ENCODE results near the gene SNAP47. TPM values are rescaled to one million over a fixed set of nuclear protein-coding genes. Genes with fewer than 3 reads are reported as not detected.
A peak's percentile ranks its signal among the peaks of the same experiment; 100 is the strongest.

SNAP47 gene
- total RNA-seq, 1 donor from 2014 or later: 29.6 TPM

DNA sequence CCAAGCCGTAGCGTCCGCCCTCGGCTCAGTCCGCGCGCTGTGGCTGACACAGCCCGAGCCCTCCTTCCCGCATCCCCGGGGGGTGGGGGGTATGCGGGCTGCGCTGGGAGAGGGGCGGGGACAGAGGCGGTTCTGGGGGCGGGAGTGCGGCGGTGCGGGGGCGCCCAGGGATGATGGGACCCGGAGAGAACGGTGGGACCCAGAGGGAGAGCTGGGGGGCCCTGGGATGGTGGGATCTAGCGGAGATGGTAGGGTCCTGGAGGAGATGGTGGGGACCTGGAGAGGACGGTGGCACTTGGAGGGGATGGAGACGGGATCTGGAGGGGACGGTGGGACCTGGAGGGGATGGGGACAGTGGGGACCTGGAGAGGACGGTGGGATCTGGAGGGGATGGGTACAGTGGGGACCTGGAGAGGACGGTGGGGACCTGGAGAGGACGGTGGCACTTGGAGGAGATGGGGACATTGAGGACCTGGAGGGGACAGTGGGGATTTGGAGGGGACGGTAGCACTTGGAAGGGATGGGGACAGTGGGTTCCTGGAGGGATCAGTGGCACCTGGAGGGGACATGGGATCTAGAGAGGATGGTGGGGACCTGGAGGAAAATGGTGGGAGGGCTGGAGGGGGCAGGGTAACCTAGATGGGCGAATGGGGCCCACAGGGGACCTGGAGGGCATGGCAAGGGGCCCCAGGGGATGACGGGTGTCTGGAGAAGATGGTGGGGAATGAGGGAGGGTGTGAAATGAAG, 477 bp downstream of the SNAP47 start:
- peak overlapping the region; percentile 84 for H3K4me3 Mint-ChIP-seq (ENCODE audit: unreplicated experiment)
- peak overlapping the region; percentile 47 for H3K27ac Mint-ChIP-seq (ENCODE audit: unreplicated experiment)
- H3K4me1 Mint-ChIP-seq (ENCODE audit: unreplicated experiment): peaks cover 25% of the 10 kb centered on the region
- no peaks in the 10 kb centered on the region for H3K27me3 Mint-ChIP-seq (ENCODE audit: unreplicated experiment)
- H3K36me3 Mint-ChIP-seq (ENCODE audit: unreplicated experiment): peaks cover 10% of the 10 kb centered on the region
- DNase-seq (ENCODE audit: extremely low spot score, unreplicated experiment): no peak
- TF ChIP-seq, protein P1, sequence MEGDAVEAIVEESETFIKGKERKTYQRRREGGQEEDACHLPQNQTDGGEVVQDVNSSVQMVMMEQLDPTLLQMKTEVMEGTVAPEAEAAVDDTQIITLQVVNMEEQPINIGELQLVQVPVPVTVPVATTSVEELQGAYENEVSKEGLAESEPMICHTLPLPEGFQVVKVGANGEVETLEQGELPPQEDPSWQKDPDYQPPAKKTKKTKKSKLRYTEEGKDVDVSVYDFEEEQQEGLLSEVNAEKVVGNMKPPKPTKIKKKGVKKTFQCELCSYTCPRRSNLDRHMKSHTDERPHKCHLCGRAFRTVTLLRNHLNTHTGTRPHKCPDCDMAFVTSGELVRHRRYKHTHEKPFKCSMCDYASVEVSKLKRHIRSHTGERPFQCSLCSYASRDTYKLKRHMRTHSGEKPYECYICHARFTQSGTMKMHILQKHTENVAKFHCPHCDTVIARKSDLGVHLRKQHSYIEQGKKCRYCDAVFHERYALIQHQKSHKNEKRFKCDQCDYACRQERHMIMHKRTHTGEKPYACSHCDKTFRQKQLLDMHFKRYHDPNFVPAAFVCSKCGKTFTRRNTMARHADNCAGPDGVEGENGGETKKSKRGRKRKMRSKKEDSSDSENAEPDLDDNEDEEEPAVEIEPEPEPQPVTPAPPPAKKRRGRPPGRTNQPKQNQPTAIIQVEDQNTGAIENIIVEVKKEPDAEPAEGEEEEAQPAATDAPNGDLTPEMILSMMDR (IDR thresholded peaks at IDR 0.05): no peak
- no peaks in the 10 kb centered on the region for H3K9me3 Mint-ChIP-seq (ENCODE audit: unreplicated experiment)

DNA sequence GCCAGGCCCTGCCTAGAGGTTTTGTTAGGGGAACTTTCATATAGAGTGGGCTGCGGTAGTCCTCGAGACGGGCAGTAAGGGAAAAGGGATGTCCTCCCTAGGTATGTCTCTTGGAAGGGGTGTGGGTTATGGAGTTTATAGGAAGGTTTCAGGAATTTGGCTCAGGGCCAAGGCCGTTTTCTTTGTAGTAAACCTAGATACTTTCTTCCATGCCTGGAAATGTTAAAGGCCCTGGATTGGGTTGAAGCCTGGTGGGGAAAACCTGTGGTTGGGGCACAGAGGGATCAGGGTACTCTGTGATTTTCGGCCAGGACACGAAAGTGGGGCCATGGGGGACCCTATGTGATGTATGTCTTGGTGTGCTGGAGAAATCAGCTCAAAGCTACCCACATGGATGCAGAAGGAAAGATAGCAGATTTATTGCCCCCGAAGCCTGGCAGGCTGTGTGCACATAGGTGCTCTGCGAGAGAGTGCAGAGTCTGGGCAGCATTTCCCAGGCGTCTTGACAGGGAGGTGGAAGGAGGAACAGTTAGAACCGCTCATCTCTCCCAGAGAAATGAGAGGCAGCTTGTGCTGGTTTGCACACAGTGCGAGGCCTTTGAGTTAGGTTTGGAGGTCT, 1.7 kb downstream of the SNAP47 start:
- H3K4me3 Mint-ChIP-seq (ENCODE audit: unreplicated experiment): peak overlapping the region; percentile 42
- TF ChIP-seq, protein P1 (IDR thresholded peaks at IDR 0.05): no peak

DNA sequence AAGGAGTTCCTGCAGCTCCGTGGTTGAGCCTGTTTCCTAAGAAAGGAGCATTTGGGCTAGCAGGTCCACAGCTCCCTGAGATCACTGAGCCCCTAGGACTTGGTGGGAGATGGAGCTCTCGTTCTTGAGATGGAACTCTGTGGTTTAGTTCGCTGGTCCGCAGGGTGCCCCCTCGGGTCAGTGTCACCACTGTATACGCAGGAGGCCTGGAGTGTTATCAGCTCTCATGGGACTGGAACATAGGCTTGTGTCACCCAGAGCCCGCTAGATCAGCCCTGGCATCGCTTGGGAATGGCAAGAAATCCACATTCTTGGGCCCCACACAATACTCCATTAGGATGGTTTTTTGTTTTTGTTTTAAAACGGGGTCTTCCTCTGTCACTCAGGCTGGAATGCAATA, 3.6 kb downstream of the SNAP47 start:
- DNase-seq (ENCODE audit: extremely low spot score, unreplicated experiment): no peak
- Mint-ChIP-seq H3K27ac (ENCODE audit: unreplicated experiment) (no peak overlapping the region), H3K36me3 (ENCODE audit: unreplicated experiment) (peaks cover 7% of the 10 kb centered on the region), H3K4me3 (ENCODE audit: unreplicated experiment) (no peak overlapping the region), H3K27me3 (ENCODE audit: unreplicated experiment) (no peaks in the 10 kb centered on the region), H3K9me3 (ENCODE audit: unreplicated experiment) (no peaks in the 10 kb centered on the region), H3K4me1 (ENCODE audit: unreplicated experiment) (peaks cover 19% of the 10 kb centered on the region)
- TF ChIP-seq, protein P1 (IDR thresholded peaks at IDR 0.05): no peak

More for the DNA sequence above, 1.7 kb downstream of the SNAP47 start:
- Mint-ChIP-seq H3K27ac (ENCODE audit: unreplicated experiment) (peak overlapping the region; percentile 10), H3K4me1 (ENCODE audit: unreplicated experiment) (peaks cover 25% of the 10 kb centered on the region), H3K9me3 (ENCODE audit: unreplicated experiment) (no peaks in the 10 kb centered on the region), H3K36me3 (ENCODE audit: unreplicated experiment) (peaks cover 8% of the 10 kb centered on the region), H3K27me3 (ENCODE audit: unreplicated experiment) (no peaks in the 10 kb centered on the region)
- DNase-seq (ENCODE audit: extremely low spot score, unreplicated experiment): no peak

DNA sequence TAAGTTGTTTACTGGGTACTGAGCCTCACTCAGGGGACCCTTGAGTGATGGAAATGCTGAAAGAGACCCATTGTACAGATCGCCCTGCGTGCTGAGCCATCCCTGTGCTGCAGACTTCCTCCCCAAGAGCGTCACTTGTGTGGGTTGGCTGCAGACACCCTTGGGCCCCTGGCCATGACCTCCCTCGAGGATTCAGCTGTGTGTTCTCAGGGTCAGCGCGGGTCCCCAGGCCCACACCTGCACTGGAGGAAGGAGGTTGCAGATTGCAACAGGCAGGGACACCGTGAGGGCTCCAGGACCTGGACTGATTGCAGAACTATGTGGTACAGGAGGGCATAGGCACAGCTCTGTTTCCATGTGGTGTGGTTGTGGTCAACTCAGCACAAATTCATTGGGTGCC, 4.4 kb downstream of the SNAP47 start:
- Mint-ChIP-seq H3K4me1 (ENCODE audit: unreplicated experiment) (peaks cover 13% of the 10 kb centered on the region), H3K9me3 (ENCODE audit: unreplicated experiment) (no peaks in the 10 kb centered on the region), H3K27ac (ENCODE audit: unreplicated experiment) (no peak overlapping the region), H3K4me3 (ENCODE audit: unreplicated experiment) (no peak overlapping the region), H3K36me3 (ENCODE audit: unreplicated experiment) (peaks cover 7% of the 10 kb centered on the region), H3K27me3 (ENCODE audit: unreplicated experiment) (no peaks in the 10 kb centered on the region)
- DNase-seq (ENCODE audit: extremely low spot score, unreplicated experiment): no peak
- TF ChIP-seq, protein P1 (IDR thresholded peaks at IDR 0.05): no peak

DNA sequence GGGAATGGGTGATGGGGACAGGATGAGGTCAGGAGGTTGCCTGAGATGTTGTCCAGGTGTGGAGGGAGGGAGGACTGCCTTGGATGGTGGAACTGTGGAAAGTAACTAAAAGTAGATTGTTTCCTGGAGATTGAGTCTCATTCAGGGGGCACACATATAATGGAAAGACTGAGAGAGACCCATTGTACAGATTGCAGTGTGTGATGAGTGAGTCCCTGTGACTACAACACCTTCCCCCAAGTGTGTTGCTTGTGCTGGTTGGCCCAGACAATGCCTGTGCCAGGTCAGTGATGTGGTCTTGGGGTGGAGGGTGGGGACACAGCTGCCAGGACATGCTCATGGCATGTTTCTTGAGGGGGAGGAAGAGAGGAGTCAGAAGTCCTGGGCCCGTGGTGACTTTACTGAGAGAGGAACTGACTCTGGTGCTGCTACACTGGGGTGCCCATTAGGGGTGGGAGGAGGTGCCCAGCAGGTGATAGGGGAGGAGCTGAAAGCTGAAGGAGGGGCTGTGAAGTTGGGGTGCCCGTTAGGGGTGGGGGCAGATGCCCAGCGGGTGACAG, 5.2 kb downstream of the SNAP47 start:
- Mint-ChIP-seq H3K4me3 (ENCODE audit: unreplicated experiment) (no peak overlapping the region), H3K4me1 (ENCODE audit: unreplicated experiment) (peaks cover 12% of the 10 kb centered on the region), H3K9me3 (ENCODE audit: unreplicated experiment) (no peaks in the 10 kb centered on the region), H3K27ac (ENCODE audit: unreplicated experiment) (no peak overlapping the region), H3K36me3 (ENCODE audit: unreplicated experiment) (peaks cover 7% of the 10 kb centered on the region), H3K27me3 (ENCODE audit: unreplicated experiment) (no peaks in the 10 kb centered on the region)
- TF ChIP-seq, protein P1 (IDR thresholded peaks at IDR 0.05): no peak
- DNase-seq (ENCODE audit: extremely low spot score, unreplicated experiment): no peak
